ENCODE measurements around the gene ARAP3. TPM values are rescaled to one million over a fixed set of nuclear protein-coding genes. Genes with fewer than 3 reads are reported as not detected.

Gene ARAP3
- total and polyA plus RNA-seq, 2 donors (not counting 1 experiment from before 2014, with no cell fraction given) = 0.34 to 3.7 TPM

DNA sequence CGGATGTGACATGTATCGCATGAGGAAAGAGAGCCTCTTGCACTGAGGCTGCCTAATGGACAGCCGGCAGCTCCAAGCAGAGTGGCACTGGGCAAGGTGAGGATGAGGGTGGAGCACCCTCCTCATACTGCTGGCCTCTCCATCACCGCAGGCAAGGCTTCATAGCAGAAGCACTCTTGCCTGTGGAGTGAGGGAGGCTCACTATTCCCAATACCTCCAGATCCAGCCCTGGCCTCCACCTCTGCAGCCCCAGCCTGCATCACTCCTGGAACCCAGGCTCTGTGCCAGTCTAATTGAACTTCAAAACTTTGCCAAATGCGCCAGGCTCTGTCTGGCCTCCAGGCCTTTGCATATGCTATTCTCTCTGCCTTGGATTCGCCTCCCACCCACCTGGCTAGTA is 29.7 kb upstream of the ARAP3 start:
- Histone ChIP-seq H3K27ac (ENCODE audit: low read length in 2 of 2) (no peak overlapping the region), H3K79me2 (ENCODE audit: control insufficient read depth, insufficient read depth, low read length) (no peaks in the 10 kb centered on the region), H3K27me3 (replicated peaks in 1 of 4; ENCODE audit: control extremely low read depth in 1 of 4, control insufficient read depth in 3 of 4, insufficient read depth in 4 of 4, low read length in 3 of 4) (peaks cover 0 to 21% (median 1%) of the 10 kb centered on the region in 4 experiments), H3K9me3 (ENCODE audit: control extremely low read depth in 1 of 3, control insufficient read depth in 2 of 3, insufficient read depth in 1 of 3, low read length in 2 of 3) (peaks cover 0 to 3% (median 0%) of the 10 kb centered on the region in 3 donors), H4K20me1 (ENCODE audit: control insufficient read depth, insufficient read depth, low read length, poor library complexity, severe bottlenecking) (no peaks in the 10 kb centered on the region), H3K9ac (ENCODE audit: low read length) (no peak overlapping the region), H3K4me1 (ENCODE audit: control insufficient read depth in 2 of 2, insufficient read depth in 2 of 2, low read length in 2 of 2) (no peaks in the 10 kb centered on the region), H2AFZ (ENCODE audit: insufficient read depth, low read depth, low read length, poor library complexity, severe bottlenecking) (no peak overlapping the region), H3K4me3 (ENCODE audit: control extremely low read depth in 1 of 5, extremely low read depth in 1 of 5, insufficient read depth in 1 of 5, low read depth in 2 of 5, low read length in 4 of 5) (no peak overlapping the region), H3K4me2 (replicated peaks; ENCODE audit: low read depth, low read length, poor library complexity, severe bottlenecking) (no peak overlapping the region), H3K36me3 (replicated peaks in 1 of 2; ENCODE audit: control extremely low read depth in 1 of 2, control insufficient read depth in 1 of 2, extremely low read depth in 1 of 2, insufficient read depth in 2 of 2, low read length in 1 of 2) (no peaks in the 10 kb centered on the region)
- WGBS (ENCODE audit: insufficient coverage) = 100% methylated on average over 3 of the region's 6 CpGs
- intact Hi-C loops (cut with micrococcal nuclease) = no loop called here
- ChIA-PET POLR2A (no interaction called here), CTCF (interaction anchor here (3.3 kb wide), 1 partner anchor 9 kb away, joined by 8 read pairs; no protein-coding TSS in a partner anchor)
- H3K4me1 Mint-ChIP-seq = no peaks in the 10 kb centered on the region
- no peak for TF ChIP-seq EZH2 (IDR thresholded peaks at IDR 0.05; ENCODE audit: borderline replicate concordance, insufficient read depth, low read depth, low read length, poor library complexity, severe bottlenecking)
- TF ChIP-seq, protein P1, sequence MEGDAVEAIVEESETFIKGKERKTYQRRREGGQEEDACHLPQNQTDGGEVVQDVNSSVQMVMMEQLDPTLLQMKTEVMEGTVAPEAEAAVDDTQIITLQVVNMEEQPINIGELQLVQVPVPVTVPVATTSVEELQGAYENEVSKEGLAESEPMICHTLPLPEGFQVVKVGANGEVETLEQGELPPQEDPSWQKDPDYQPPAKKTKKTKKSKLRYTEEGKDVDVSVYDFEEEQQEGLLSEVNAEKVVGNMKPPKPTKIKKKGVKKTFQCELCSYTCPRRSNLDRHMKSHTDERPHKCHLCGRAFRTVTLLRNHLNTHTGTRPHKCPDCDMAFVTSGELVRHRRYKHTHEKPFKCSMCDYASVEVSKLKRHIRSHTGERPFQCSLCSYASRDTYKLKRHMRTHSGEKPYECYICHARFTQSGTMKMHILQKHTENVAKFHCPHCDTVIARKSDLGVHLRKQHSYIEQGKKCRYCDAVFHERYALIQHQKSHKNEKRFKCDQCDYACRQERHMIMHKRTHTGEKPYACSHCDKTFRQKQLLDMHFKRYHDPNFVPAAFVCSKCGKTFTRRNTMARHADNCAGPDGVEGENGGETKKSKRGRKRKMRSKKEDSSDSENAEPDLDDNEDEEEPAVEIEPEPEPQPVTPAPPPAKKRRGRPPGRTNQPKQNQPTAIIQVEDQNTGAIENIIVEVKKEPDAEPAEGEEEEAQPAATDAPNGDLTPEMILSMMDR (IDR thresholded peaks at IDR 0.05) = no peak
- no peak for ATAC-seq (ENCODE audit: low read depth)
- no peak overlapping the region for H3K27ac Mint-ChIP-seq
- peaks cover 33% of the 10 kb centered on the region for H3K27me3 Mint-ChIP-seq
- no peak for DNase-seq
- no peak overlapping the region for H3K4me3 Mint-ChIP-seq
- H3K9me3 Mint-ChIP-seq (ENCODE audit: insufficient read depth) = no peaks in the 10 kb centered on the region

DNA sequence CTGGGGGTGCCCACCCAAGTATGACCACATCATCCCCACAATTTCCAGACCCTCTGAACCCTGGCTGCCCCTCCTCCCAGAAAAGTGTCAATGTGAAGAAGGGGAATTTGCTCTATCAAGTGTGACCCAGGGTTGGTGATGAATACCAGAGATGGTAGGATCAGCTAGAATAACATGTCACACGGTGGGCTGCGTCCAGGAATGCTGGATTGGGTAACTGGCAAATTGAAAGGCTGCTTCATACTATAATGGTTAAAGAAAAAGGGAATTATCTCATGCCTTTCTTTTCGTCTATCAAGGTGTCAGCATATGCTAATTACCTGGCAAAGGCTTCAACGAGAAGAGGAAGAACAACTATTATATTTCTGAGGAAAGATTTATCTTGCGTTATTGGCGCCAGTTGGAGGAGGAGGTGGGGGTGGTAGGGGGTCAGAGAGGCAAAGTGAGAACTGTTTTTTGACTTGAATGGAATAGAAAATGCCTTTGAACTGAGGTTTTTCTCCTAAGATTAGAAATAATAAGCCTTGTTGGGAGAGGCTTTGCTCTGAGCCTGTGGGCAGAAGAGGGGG is 27.8 kb upstream of the ARAP3 start:
- H3K4me1 ChIP-seq (ENCODE audit: control insufficient read depth in 2 of 2, insufficient read depth in 2 of 2, low read length in 2 of 2) = no peaks in the 10 kb centered on the region
- no peaks in the 10 kb centered on the region for H4K20me1 ChIP-seq (ENCODE audit: control insufficient read depth, insufficient read depth, low read length, poor library complexity, severe bottlenecking)
- no peak overlapping the region for H2AFZ ChIP-seq (ENCODE audit: insufficient read depth, low read depth, low read length, poor library complexity, severe bottlenecking)
- H3K36me3 ChIP-seq (replicated peaks in 1 of 2; ENCODE audit: control extremely low read depth in 1 of 2, control insufficient read depth in 1 of 2, extremely low read depth in 1 of 2, insufficient read depth in 2 of 2, low read length in 1 of 2) = no peaks in the 10 kb centered on the region
- intact Hi-C loops (cut with micrococcal nuclease) = no loop called here
- no peaks in the 10 kb centered on the region for H3K79me2 ChIP-seq (ENCODE audit: control insufficient read depth, insufficient read depth, low read length)
- H3K4me3 ChIP-seq (ENCODE audit: control extremely low read depth in 1 of 5, extremely low read depth in 1 of 5, insufficient read depth in 1 of 5, low read depth in 2 of 5, low read length in 4 of 5) = no peak overlapping the region
- 56% methylated on average over 4 of the region's 6 CpGs for WGBS (ENCODE audit: insufficient coverage)
- Mint-ChIP-seq H3K9me3 (ENCODE audit: insufficient read depth) (no peaks in the 10 kb centered on the region), H3K27ac (no peak overlapping the region), H3K4me1 (no peaks in the 10 kb centered on the region), H3K27me3 (peaks cover 29% of the 10 kb centered on the region), H3K4me3 (no peak overlapping the region)
- peaks cover 0 to 15% (median 1%) of the 10 kb centered on the region in 4 experiments for H3K27me3 ChIP-seq (replicated peaks in 1 of 4; ENCODE audit: control extremely low read depth in 1 of 4, control insufficient read depth in 3 of 4, insufficient read depth in 4 of 4, low read length in 3 of 4)
- no peak for TF ChIP-seq EZH2 (IDR thresholded peaks at IDR 0.05; ENCODE audit: borderline replicate concordance, insufficient read depth, low read depth, low read length, poor library complexity, severe bottlenecking)
- TF ChIP-seq, protein P1 (IDR thresholded peaks at IDR 0.05) = no peak
- CTCF ChIA-PET = interaction anchor here (3.1 to 3.3 kb wide), 2 partner anchors 7 to 169 kb away, joined by 8 to 13 read pairs; partner anchors contain the start of gene PCDH1
- ATAC-seq (ENCODE audit: low read depth) (no peak), DNase-seq (no peak)
- peaks cover 0 to 3% (median 0%) of the 10 kb centered on the region in 3 donors for H3K9me3 ChIP-seq (ENCODE audit: control extremely low read depth in 1 of 3, control insufficient read depth in 2 of 3, insufficient read depth in 1 of 3, low read length in 2 of 3)
- no peak overlapping the region for H3K9ac ChIP-seq (ENCODE audit: low read length)
- H3K27ac ChIP-seq (ENCODE audit: low read length in 2 of 2) = no peak overlapping the region
- POLR2A ChIA-PET = no interaction called here
- no peak overlapping the region for H3K4me2 ChIP-seq (replicated peaks; ENCODE audit: low read depth, low read length, poor library complexity, severe bottlenecking)

Measured in B cell (primary cell).